BLaER1 treated with 17β-estradiol and CSF1 and Interleukin-3, amounts not matched to agents 10 nM and 100 nM (cell line): Measurements from ENCODE around the gene ATF7IP2.
"Not testable (repeated sequence)": the region's sequence is repeated elsewhere in the genome, so short reads cannot be mapped to it uniquely, and the experiment has no call there.

Source experiments
- H3K27ac ChIP-seq, 11 experiments: shearing (Covaris generic); formaldehyde crosslinking; 2 replicates each; pipeline ENCODE4 v1.8.1; 2022
- H3K27me3 ChIP-seq, 11 experiments: shearing (Covaris generic); formaldehyde crosslinking; 2 replicates each; pipeline ENCODE4 v1.8.1; 2022
- H3K36me3 ChIP-seq, 11 experiments: shearing (Covaris generic); formaldehyde crosslinking; 2 replicates each; pipeline ENCODE4 v1.8.1; 2022
- H3K4me1 ChIP-seq, 10 experiments: shearing (Covaris generic); formaldehyde crosslinking; 2 replicates each; pipeline ENCODE4 v1.8.1; 2022
- H3K4me2 ChIP-seq, 11 experiments: shearing (Covaris generic); formaldehyde crosslinking; 2 replicates each; pipeline ENCODE4 v1.8.1; 2022
- H3K4me3 ChIP-seq, 10 experiments: shearing (Covaris generic); formaldehyde crosslinking; 2 replicates each; pipeline ENCODE4 v1.8.1; 2022
- H3K9ac ChIP-seq, 11 experiments: shearing (Covaris generic); formaldehyde crosslinking; 2 replicates each; pipeline ENCODE4 v1.8.1; 2022
- H3K9me3 ChIP-seq, 11 experiments: shearing (Covaris generic); formaldehyde crosslinking; replicated peaks in 1 of 11; 2 replicates each; pipeline ENCODE4 v1.8.1; 2022
- H4K20me1 ChIP-seq, 11 experiments: shearing (Covaris generic); formaldehyde crosslinking; 2 replicates each; pipeline ENCODE4 v1.8.1; 2022
- Cebpa-rat ChIP-seq, 11 experiments: shearing (Covaris generic); IDR thresholded peaks; 2 replicates each; pipeline ENCODE4 v1.8.1; 2022

ATF7IP2 gene, protein sequence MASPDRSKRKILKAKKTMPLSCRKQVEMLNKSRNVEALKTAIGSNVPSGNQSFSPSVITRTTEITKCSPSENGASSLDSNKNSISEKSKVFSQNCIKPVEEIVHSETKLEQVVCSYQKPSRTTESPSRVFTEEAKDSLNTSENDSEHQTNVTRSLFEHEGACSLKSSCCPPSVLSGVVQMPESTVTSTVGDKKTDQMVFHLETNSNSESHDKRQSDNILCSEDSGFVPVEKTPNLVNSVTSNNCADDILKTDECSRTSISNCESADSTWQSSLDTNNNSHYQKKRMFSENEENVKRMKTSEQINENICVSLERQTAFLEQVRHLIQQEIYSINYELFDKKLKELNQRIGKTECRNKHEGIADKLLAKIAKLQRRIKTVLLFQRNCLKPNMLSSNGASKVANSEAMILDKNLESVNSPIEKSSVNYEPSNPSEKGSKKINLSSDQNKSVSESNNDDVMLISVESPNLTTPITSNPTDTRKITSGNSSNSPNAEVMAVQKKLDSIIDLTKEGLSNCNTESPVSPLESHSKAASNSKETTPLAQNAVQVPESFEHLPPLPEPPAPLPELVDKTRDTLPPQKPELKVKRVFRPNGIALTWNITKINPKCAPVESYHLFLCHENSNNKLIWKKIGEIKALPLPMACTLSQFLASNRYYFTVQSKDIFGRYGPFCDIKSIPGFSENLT

DNA sequence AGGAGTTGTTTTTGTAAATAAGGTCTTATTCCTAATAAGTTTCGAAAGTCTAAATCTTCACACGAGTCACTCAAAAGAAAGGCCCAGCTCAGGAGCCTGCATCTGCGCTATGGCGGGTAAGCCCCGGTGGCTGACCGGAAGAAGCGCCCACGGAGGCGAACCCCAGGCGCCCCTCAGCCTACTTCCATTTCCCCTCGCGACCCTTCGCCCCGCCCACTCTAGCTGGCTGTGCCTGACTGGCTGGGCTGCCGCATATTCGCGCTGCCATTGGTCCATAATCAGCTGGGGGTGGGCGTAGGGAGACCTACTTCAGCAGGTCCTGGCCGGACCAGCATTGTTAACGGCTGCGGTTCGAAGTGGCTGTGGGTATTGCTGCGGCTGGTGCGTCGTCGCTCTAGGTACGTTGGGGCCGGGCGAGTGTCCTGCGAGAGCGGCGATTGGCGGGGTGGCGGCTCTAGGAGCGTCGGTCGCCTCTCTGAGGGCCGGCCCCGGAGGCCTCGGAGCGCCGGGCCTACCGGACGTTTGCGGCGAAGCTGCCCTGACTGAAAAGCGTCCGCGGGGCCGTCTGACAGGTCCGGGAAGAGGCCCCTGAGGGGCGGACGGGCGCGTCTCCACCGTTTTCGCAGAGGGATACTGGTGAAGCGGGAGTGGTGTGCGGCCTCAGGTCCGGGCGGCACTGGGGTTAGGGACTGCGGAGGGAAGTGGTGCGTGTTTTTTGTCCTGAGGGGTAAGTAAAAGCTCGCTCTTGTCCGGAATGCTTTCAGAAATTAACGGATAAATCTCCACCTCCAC lies at the start of gene ATF7IP2:
TSS of gene ATF7IP2 (plus strand) at position 337 of the 792 bp plus-strand sequence. CDS start 44,560 bp downstream, outside the sequence.
- Histone ChIP-seq H4K20me1 (no peaks in the 10 kb centered on the region), H3K27ac (peak within 1 kb of the TSS; percentile 88 to 96 (median 91)), H3K4me3 (peak within 1 kb of the TSS; percentile 74 to 96 (median 86)), H3K27me3 (no peaks in the 10 kb centered on the region), H3K4me1 (peaks cover 12 to 34% (median 21%) of the 10 kb centered on the region in 10 experiments; a peak in 16 of 20 replicates), H3K36me3 (peaks cover 8 to 38% (median 37%) of the 10 kb centered on the region in 11 experiments; a peak in 21 of 22 replicates), H3K9me3 (peaks cover 26 to 59% (median 54%) of the 10 kb centered on the region in 11 experiments), H3K4me2 (peak within 1 kb of the TSS; percentile 69 to 85 (median 78)), H3K9ac (peak within 1 kb of the TSS; percentile 87 to 96 (median 93))
- no peak for TF ChIP-seq Cebpa-rat (IDR thresholded peaks at IDR 0.05)

DNA sequence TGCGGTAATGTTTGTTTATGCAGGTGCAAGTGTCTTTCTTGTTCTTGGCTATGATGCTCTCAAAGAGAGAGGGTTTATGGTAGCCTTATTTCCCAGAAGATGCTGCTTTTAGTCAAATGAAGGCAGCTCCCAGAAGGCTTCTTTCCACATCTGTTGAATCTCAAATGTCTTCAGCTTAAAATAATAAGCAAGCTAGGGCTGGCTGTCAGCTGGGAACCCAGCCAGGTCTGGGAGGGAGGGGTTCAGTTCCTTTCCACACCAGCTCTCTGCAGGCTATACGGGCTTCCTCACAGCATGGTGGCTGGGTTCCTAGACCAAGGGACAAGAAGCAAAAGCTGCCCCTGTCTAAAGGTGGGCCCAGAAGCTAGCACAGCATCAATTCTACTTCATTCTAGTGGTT lies 47.4 kb upstream of the ATF7IP2 start:
- Histone ChIP-seq H3K4me2 (no peak overlapping the region), H3K9me3 (peaks cover 49 to 64% (median 55%) of the 10 kb centered on the region in 11 experiments), H3K4me3 (no peak overlapping the region), H3K9ac (no peak overlapping the region), H3K27ac (no peak overlapping the region), H3K4me1 (peaks cover 0 to 15% (median 3%) of the 10 kb centered on the region in 10 experiments; a peak in 9 of 20 replicates), H3K27me3 (no peaks in the 10 kb centered on the region), H3K36me3 (peaks cover 0 to 13% (median 0%) of the 10 kb centered on the region in 11 experiments; a peak in 2 of 22 replicates), H4K20me1 (no peaks in the 10 kb centered on the region)
- TF ChIP-seq Cebpa-rat (IDR thresholded peaks at IDR 0.05): no peak

DNA sequence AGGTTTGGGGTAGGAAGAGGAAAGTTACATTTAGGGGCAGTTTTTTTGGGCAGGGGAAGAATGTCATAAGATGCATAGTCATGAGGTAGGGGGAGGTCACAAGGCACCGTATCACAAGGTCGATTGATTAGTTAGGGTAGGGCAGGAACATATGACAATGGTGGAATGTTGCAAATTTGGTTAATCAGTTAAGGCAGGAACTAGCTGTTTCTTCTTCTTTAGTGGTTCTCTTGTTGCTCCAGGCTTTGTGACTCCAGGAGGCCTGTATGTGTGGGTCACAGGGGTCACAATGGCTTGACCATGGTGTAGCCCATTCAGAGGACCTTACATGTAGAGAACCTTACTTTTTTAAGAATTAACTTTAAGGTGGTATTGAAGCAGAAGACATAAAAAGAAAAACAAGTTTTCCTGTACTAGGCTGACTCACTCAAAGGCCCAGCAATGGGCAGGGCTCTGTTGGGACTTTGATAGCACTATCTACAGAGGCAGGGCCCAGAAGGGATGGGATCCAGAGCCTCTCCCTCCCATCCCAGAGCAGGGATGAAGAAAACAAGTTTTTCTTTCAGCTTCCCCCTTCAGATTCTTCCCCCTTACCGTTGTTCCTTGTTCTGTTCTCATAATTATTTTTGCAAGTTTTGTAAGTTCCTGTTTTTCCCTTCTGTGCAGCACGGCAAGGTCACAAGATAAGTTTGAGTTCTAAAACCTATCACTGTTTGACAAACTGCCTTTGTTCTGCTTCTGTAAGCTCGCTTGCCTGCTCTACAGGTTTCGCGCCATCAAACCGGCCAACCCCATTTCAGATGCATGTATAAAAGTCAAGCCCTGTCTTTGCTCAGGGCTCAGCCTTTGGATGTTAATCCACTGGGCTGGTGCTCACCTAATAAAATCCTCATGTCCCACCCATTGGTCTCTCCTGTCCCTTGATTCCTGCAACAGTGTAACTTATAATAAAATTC lies 45.8 kb upstream of the ATF7IP2 start:
- Histone ChIP-seq H3K27me3 (no peaks in the 10 kb centered on the region), H4K20me1 (no peaks in the 10 kb centered on the region), H3K4me2 (peak overlapping the region in 2 of 11 experiments; percentile 13 to 45; a peak in 3 of 22 replicates), H3K9ac (no peak overlapping the region), H3K27ac (peak overlapping the region in 7 of 11 experiments; percentile 10 to 57 (median 48); a peak in 10 of 22 replicates), H3K9me3 (peaks cover 65 to 80% (median 71%) of the 10 kb centered on the region in 11 experiments), H3K36me3 (peaks cover 0 to 15% (median 0%) of the 10 kb centered on the region in 11 experiments; a peak in 2 of 22 replicates), H3K4me1 (peaks cover 0 to 15% (median 2%) of the 10 kb centered on the region in 10 experiments; a peak in 6 of 20 replicates), H3K4me3 (no peak overlapping the region)
- no peak for TF ChIP-seq Cebpa-rat (IDR thresholded peaks at IDR 0.05)

DNA sequence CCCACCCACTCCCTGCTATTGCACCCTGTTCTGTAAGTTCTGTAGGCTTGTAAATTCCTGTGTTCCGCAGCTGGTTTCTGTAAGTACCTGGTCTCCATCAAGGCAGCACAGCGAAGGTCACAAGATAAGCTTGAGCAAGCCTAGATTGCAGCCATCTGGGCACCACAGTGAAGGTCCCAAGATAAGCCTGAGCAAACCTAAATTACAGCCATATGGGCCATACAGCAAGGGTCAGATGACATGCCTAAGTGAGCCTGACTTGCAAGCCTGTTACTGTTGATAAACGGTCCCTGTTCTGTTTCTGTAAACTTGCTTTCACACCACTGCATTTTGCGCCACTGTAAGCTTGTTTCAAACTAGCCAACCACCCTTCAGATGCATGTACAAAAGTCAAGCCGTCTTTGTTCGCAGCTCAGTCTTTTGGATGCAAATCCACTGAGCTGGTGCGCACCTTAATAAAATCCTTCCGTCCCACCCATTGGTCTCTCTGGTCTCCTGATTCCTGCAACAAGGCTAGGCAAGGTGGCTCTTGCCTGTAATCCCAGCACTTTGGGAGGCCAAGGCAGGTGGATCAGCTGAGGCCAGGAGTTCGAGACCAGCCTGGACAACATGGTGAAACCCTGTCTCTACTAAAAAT lies 42.6 kb upstream of the ATF7IP2 start:
- no peak overlapping the region for H3K4me2 ChIP-seq
- H3K4me1 ChIP-seq: peaks cover 0 to 15% (median 2%) of the 10 kb centered on the region in 10 experiments; a peak in 5 of 20 replicates
- no peak for TF ChIP-seq Cebpa-rat (IDR thresholded peaks at IDR 0.05)
- H3K9ac ChIP-seq: no peak overlapping the region
- no peaks in the 10 kb centered on the region for H3K27me3 ChIP-seq
- H3K27ac ChIP-seq: no peak overlapping the region
- peaks cover 0 to 15% (median 0%) of the 10 kb centered on the region in 11 experiments; a peak in 2 of 22 replicates for H3K36me3 ChIP-seq
- no peak overlapping the region for H3K4me3 ChIP-seq
- peaks cover 78 to 91% (median 89%) of the 10 kb centered on the region in 11 experiments for H3K9me3 ChIP-seq
- H4K20me1 ChIP-seq: no peaks in the 10 kb centered on the region

DNA sequence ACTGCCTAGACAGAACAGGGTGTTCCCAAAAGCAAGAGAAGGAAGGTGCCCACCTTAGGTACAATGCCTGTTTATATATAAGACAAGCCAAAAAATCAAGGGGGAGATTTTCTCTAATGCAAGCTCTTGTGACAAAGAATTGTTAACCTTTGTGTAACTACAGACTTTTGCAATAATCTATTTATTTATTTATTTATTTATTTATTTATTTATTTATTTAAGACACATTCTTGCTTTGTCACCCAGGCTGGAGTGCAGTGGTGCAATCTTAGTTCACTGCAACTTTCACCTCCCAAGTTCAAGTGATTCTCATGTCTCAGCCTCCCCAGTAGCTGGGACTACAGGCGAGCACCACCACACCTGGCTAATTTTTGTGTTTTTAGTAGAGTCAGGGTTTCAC lies 41.2 kb upstream of the ATF7IP2 start:
- H3K4me1 ChIP-seq, H4K20me1 ChIP-seq, H3K27me3 ChIP-seq, H3K27ac ChIP-seq, H3K9ac ChIP-seq, H3K4me2 ChIP-seq, H3K4me3 ChIP-seq: not testable (repeated sequence)
- H3K36me3 ChIP-seq: peaks cover 0 to 15% (median 0%) of the 10 kb centered on the region in 11 experiments; a peak in 2 of 22 replicates
- H3K9me3 ChIP-seq: peaks cover 66 to 81% (median 75%) of the 10 kb centered on the region in 11 experiments

DNA sequence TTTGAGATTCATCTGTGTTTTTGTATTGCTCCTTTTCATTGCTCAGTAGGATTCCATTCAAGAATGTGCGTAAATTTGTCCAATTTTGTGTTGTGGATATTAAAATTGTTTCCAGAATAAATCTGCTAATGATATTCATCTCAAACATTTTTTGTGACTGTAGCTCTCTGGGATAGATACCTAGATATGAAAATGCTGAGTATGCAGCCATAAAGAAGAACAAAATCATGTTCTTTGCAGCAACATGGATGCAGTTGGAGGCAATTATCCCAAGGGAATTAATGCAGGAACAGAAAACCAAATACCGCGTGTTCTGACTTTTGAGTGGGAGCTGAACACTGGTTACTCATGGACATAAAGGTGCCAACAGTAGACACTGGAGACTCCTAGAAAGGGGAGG lies 40.2 kb upstream of the ATF7IP2 start:
- Histone ChIP-seq H4K20me1 (no peaks in the 10 kb centered on the region), H3K9ac (no peak overlapping the region), H3K9me3 (peaks cover 57 to 72% (median 66%) of the 10 kb centered on the region in 11 experiments), H3K36me3 (peaks cover 0 to 15% (median 0%) of the 10 kb centered on the region in 11 experiments; a peak in 2 of 22 replicates), H3K4me1 (peaks cover 0 to 4% (median 0%) of the 10 kb centered on the region in 10 experiments; a peak in 1 of 20 replicates), H3K27me3 (no peaks in the 10 kb centered on the region), H3K27ac (no peak overlapping the region), H3K4me3 (no peak overlapping the region), H3K4me2 (no peak overlapping the region)
- TF ChIP-seq Cebpa-rat (IDR thresholded peaks at IDR 0.05): no peak

DNA sequence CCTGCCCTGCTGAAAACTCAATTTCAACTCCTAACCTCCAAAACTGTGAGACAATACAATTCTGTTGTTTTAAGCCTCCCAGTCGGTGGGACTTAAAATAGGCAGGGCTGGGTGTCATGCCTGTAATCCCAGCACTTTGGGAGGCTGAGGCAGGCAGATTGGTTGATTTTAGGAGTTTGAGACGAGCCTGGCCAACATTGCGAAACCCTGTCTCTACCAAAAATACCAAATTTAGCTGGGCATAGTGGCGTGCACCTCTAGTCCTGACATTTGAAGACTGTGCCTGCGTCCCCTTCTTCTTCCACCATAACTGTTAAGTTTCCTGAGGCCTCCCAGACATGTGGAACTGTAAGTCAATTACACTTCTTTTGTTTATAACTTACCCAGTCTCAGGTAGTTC lies 36.0 kb upstream of the ATF7IP2 start:
- H3K9ac ChIP-seq: no peak overlapping the region
- peaks cover 15 to 32% (median 23%) of the 10 kb centered on the region in 11 experiments; a peak in 19 of 22 replicates for H3K9me3 ChIP-seq
- H4K20me1 ChIP-seq: no peaks in the 10 kb centered on the region
- H3K27me3 ChIP-seq: no peaks in the 10 kb centered on the region
- peaks cover 0 to 4% (median 0%) of the 10 kb centered on the region in 10 experiments; a peak in 1 of 20 replicates for H3K4me1 ChIP-seq
- TF ChIP-seq Cebpa-rat (IDR thresholded peaks at IDR 0.05): peak in 2 of 11 experiments; percentile 46 to 63; a peak in 3 of 22 replicates
- no peaks in the 10 kb centered on the region for H3K36me3 ChIP-seq
- H3K4me3 ChIP-seq: no peak overlapping the region
- H3K4me2 ChIP-seq: no peak overlapping the region
- H3K27ac ChIP-seq: no peak overlapping the region
